Measurements from ENCODE around the gene CREBBP. TPM values are rescaled to one million over a fixed set of nuclear protein-coding genes. Genes with fewer than 3 reads are reported as not detected.

The CREBBP gene
- total RNA-seq, 1 donor from 2014 or later: 72.8 TPM

- intact Hi-C loops (cut with DNase I): no loop called here
- no peak for DNase-seq
- H3K36me3 ChIP-seq: peaks cover 8% of the 10 kb centered on the region
- no peak for ATAC-seq
- no peaks in the 10 kb centered on the region for H3K9me3 ChIP-seq
- no peaks in the 10 kb centered on the region for H3K4me1 ChIP-seq
- no peaks in the 10 kb centered on the region for H3K27me3 ChIP-seq
- H3K4me3 ChIP-seq: no peak overlapping the region
- no peak for TF ChIP-seq CTCF (IDR thresholded peaks at IDR 0.05)
- no peak overlapping the region for H3K27ac ChIP-seq
Observed at GRCh38 chr16:3722508-3722907, 158.0 kb downstream of the CREBBP start.

- ATAC-seq (no peak), DNase-seq (no peak)
- intact Hi-C loops (cut with DNase I): no loop called here
- no peak overlapping the region for H3K4me3 ChIP-seq
- no peak overlapping the region for H3K27ac ChIP-seq
- H3K27me3 ChIP-seq: no peaks in the 10 kb centered on the region
- no peak for TF ChIP-seq CTCF (IDR thresholded peaks at IDR 0.05)
- no peaks in the 10 kb centered on the region for H3K36me3 ChIP-seq
- H3K4me1 ChIP-seq: no peaks in the 10 kb centered on the region
- H3K9me3 ChIP-seq: no peaks in the 10 kb centered on the region
Observed at GRCh38 chr16:3720418-3720817, 160.1 kb downstream of the CREBBP start.

- Histone ChIP-seq H3K27me3 (no peaks in the 10 kb centered on the region), H3K4me1 (no peaks in the 10 kb centered on the region), H3K4me3 (no peak overlapping the region), H3K27ac (no peak overlapping the region), H3K9me3 (no peaks in the 10 kb centered on the region), H3K36me3 (no peaks in the 10 kb centered on the region)
- TF ChIP-seq CTCF (IDR thresholded peaks at IDR 0.05): no peak
- ATAC-seq: no peak
- intact Hi-C loops (cut with DNase I): no loop called here
- no peak for DNase-seq
Observed at GRCh38 chr16:3718628-3719027, 161.9 kb downstream of the CREBBP start.

GRCh38 chr16:3718019-3718391 is 162.5 kb downstream of the CREBBP start:
- Histone ChIP-seq H3K4me1 (no peaks in the 10 kb centered on the region), H3K4me3 (peak overlapping the region; percentile 97), H3K36me3 (peaks cover 5% of the 10 kb centered on the region), H3K27me3 (no peaks in the 10 kb centered on the region), H3K9me3 (no peaks in the 10 kb centered on the region), H3K27ac (peak overlapping the region; percentile 90)
- no peak for ATAC-seq
- no peak for TF ChIP-seq CTCF (IDR thresholded peaks at IDR 0.05)
- intact Hi-C loops (cut with DNase I): no loop called here
- DNase-seq: no peak

- peak within 1 kb of the TSS; percentile 97 for H3K4me3 ChIP-seq
- H3K27ac ChIP-seq: peak within 1 kb of the TSS; percentile 90
- no peaks in the 10 kb centered on the region for H3K9me3 ChIP-seq
- peaks cover 5% of the 10 kb centered on the region for H3K36me3 ChIP-seq
- intact Hi-C loops (cut with DNase I): no loop called here
- ATAC-seq: peak; percentile 98
- peak; percentile 95 for DNase-seq
- H3K27me3 ChIP-seq: no peaks in the 10 kb centered on the region
- H3K4me1 ChIP-seq: no peaks in the 10 kb centered on the region
- TF ChIP-seq CTCF (IDR thresholded peaks at IDR 0.05): no peak
Observed at GRCh38 chr16:3717235-3718018, 163.1 kb downstream of the CREBBP start, which contains the start of gene TRAP1. TRAP1 (minus strand) TSS chr16:3717524; CDS start chr16:3717508, 16 bp downstream.
